Stimulated activated CD4-positive, alpha-beta T cell treated with anti-CD3 and anti-CD28 coated beads, Interleukin-15, amount 100 ng/mL, for 1 hour (primary cell): Measurements from ENCODE around the gene MTA3.
"Not testable (repeated sequence)": the region's sequence is repeated elsewhere in the genome, so short reads cannot be mapped to it uniquely, and the experiment has no call there.

ENCODE experiments used
- DNase-seq, 2 donors: peaks; one replicate each; pipeline ENCODE4 v3.0.0-alpha.2; 2020; ENCODE audit warnings: low read depth in 1 of 2, low spot score in 1 of 2

The MTA3 gene

DNA sequence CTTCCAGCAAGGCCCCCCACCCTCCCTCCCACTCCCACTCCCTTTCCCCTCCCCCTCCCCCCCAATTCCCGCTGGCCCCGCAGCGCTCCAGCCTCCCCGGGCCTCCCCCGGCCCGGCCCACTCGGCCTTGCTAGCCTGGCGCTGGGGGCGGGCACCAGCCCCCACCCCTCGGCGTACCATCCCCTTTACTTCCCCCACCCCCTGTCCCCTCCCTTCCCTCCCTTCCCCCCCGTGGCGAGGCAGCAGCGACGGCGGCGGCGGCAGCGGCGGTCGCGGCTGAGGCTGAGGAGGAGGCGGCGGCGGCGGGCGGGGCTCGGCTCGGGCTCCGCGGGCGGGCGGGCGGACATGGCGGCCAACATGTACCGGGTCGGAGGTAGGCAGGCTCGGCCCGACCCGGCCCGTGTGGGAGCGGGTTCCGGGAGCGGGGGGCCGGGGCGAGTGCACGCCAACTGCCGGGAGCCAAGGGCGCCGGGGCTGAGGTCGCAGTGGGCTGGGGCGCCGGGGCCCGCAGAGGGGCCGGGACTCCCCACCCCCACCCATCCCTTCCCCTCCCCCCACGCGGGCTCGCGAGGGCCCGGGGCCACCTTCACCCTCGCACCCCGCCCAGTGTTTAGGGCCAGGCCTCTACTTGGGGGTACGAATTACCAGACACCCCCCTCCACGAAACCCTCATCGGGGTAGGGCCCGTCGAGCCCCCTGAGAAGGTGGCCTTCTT lies at the start of gene MTA3:
TSS of gene MTA3 (plus strand) at position 232 of the 715 bp plus-strand sequence. CDS start at position 346, 114 bp downstream.
- DNase-seq: peak; percentile 44 to 54

DNA sequence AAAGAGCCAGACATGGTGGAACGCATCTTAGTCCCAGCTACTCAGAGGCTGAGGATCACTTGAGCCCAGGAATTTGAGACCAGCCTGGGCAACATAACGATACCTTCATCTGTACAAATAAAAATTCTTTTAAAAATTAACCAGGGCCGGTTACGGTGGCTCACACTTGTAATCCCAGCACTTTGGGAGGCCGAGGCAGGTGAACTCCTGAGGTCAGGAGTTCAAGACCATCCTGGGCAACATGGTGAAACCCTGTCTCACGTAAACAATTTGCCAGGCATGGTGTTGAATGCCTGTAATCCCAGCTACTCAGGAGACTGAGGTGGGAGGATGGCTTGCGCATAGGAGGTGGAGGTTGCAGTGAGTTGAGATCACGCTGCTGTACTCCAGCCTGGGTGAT lies 48.8 kb upstream of the MTA3 start:
- no peak for DNase-seq

GRCh38 chr2:42522035-42522434 lies 46.4 kb upstream of the MTA3 start:
- no peak for DNase-seq

GRCh38 chr2:42523341-42523740 lies 45.1 kb upstream of the MTA3 start:
- DNase-seq: no peak

- no peak for DNase-seq
Measured at GRCh38 chr2:42532397-42532796, 36.0 kb upstream of the MTA3 start.

- no peak for DNase-seq
Measured at GRCh38 chr2:42537493-42537892, 30.9 kb upstream of the MTA3 start.

DNA sequence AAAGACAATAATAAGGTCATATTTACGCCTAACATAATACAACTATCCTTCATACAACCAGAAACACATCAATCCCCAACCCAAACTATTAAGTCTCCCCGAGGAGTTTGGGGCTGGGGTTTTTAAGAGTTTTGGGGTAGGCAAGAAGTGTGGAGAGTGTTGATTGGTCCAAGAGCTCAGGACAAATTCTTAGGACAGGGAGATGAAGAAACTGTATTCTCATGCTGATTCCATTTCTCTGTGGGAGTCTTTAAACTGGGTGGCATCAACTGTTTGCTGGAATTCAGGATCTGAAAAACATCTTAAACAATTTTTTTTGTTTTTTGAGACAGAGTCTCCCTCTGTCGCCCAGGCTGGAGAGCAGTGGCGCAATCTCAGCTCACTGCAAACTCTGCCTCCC lies 25.6 kb upstream of the MTA3 start:
- no peak for DNase-seq

DNA sequence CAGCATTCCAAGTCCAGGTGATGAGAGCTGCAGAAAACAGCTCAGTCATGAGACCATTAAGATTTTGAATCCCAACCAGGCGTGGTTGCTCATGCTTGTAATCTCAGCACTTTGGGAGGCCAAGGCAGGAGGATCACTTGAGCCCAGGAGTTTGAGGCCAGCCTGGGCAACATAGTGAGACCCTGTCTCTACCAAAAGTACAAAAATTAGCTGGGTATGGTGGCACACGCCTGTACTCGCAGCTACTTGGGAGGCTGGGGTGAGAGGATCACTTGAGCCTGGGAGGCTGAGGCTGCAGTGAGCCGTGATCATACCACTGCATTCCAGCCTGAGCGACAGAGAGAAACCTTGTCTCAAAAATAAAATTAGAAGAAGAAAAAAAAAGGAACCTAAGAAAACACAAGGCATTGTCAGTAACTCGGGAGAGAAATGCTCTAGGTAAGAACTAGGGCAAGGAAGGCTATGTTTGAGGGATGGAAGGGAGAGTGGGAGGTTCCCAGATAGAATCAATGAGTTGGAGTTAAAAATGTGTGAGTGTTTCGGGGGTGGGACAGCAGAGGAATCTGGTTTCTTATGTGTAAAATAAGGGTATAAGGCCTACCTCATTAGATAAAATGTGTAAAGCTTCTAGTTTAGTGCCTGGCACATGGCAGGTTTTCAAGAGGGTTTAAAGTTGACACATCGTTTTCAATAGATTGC lies 23.3 kb upstream of the MTA3 start:
- DNase-seq: no peak

GRCh38 chr2:42545841-42546390 lies 22.5 kb upstream of the MTA3 start:
- DNase-seq: no peak

GRCh38 chr2:42547014-42547413 lies 21.4 kb upstream of the MTA3 start:
- no peak for DNase-seq

- no peak for DNase-seq
Measured at GRCh38 chr2:42547446-42548295, 20.8 kb upstream of the MTA3 start.

DNA sequence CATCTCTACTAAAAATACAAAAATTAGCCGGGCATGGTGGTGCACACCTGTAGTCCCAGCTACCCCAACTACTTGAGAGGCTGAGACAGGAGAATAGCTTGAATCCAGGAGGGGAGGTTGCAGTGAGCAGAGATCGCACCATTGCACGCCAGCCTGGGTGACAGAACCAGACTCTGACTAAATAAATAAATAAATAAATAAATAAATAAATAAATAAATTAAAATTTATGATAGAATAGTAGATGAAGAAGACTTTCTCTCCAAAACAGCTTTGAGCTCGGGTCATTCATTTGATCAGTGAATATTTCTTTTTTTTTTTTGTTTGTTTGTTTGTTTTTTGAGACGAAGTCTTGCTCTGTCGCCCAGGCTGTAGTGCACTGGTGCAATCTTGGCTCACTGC lies 17.6 kb upstream of the MTA3 start:
- no peak for DNase-seq

DNA sequence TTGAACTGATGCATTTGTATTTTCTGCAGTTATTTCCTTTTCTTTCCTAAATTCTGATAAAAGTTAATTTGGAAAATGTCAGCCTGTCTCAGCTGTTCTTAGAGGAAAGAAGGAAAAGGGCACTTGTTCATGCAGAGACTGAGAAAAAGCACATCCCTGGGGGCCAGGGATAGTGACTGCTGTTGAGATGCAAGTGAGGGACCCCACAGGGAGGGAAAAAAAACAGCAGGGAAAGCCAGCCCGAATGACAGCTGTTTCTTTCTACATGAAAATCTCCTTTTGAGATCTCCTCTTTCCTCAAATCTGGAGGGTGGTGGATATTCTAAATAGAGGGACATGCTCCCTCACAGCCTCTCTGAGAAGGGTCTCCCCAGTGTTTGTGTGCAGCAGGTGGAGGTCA lies 14.0 kb upstream of the MTA3 start:
- no peak for DNase-seq

GRCh38 chr2:42556315-42556890 lies 12.0 kb upstream of the MTA3 start:
- no peak for DNase-seq

DNA sequence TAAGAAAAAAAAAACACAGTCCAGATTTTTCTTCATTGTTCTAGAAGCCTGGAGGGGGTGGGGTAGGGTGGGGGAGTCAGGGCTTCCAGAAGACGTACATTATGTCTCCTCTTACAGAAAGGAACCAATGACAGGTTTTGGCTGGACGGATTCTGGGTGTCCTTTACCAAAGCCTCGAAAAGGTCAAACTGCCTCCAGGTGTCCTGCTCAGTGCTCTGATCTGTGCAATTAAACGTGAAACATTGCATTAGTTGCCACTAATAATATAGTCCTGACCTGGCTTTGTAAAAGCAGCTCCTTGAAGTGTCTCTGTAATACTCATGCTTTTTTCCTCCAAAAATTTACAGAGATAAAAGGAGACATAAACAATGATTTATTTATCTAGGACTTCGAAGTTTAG lies 11.1 kb upstream of the MTA3 start:
- DNase-seq: no peak

- DNase-seq: no peak
Measured at GRCh38 chr2:42558827-42559226, 9.6 kb upstream of the MTA3 start.

DNA sequence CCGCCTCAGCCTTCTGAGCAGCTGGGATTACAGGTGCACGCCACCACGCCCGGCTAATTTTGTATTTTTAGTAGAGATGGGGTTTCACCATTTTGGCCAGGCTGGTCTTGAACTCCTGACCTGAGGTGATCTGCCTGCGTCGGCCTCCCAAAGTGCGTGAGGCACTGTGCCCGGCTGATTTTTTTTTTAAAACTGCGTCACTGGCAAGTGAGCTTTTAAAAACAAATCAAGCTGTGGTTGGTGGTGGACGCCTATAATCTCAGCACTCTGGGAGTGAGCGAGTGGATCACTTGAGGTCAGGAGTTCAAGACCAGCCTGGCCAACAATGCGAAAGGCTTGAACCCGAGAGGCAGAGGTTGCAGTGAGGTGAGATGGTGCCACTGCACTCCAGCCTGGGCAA lies 8.3 kb upstream of the MTA3 start:
- not testable (repeated sequence) for DNase-seq

- DNase-seq: no peak
Measured at GRCh38 chr2:42560899-42561298, 7.5 kb upstream of the MTA3 start.

GRCh38 chr2:42562474-42563144 lies 5.8 kb upstream of the MTA3 start:
- no peak for DNase-seq

- DNase-seq: no peak
Measured at GRCh38 chr2:42566025-42566424, 2.4 kb upstream of the MTA3 start.

GRCh38 chr2:42566837-42567321 lies 1.6 kb upstream of the MTA3 start:
- DNase-seq: no peak
